Astrocyte of the cerebellum (primary cell): ENCODE data around the gene MAML3.

Experiments
- DNase-seq: peaks from one replicate; pipeline ENCODE4 v3.0.0-alpha.2; 2011; ENCODE audit warnings: low read depth
- H3K4me3 ChIP-seq: 2 replicates; pipeline ENCODE4 v1.5.1; 2011; ENCODE audit warnings: mild to moderate bottlenecking, low read depth, low read length, moderate library complexity
- in situ Hi-C: cut with HindIII; loops from 2 replicates; pipeline ENCODE4 v1.10.0; 2017; ENCODE audit warnings: low sequenced_read_pairs
- TF ChIP-seq, protein P1 (sequence below): IDR thresholded peaks from 2 replicates; pipeline ENCODE4 v1.5.1; 2012; ENCODE audit warnings: low read length, low read depth, moderate library complexity, mild to moderate bottlenecking; ENCODE audit errors: missing control alignments

Gene MAML3

DNA sequence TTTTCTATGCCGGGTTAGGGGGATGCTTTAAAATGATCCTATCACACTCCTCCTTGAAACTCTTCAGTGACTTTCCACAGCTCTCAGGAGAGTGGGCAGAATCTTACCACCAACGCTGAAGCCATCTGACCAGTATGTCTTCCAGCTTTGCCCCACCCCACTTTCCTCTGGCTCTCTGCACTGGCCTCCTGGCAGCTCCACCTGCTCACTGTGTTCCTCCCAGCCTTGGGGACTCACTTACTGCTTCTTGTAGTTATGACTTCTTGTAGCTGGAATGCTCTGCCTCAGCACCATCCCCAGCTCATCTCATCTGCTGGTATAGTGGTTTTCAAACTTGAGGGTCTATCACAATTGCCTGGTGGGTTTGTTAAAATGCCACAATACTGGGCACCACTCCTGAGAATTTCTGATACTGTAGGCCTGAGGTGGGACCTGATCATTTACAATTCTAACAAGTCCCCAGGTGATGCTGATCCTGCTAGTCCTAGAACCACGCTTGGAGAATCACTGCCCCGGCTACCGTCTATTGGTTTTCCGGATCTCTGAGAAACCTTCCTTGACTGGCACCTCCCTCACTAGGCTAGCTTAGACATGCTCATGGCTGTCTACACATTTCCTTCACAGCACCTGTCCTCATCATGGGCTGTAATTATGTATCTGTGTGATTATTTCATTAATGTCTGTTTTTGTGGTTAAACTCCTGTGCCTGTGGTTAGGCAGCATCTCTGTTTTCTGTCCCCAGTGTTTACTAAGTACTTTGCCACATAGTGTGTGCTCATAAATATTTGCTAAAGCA lies 336.1 kb downstream of the MAML3 start:
- no peak for DNase-seq
- in situ Hi-C loops = no loop called here
- TF ChIP-seq, protein P1, sequence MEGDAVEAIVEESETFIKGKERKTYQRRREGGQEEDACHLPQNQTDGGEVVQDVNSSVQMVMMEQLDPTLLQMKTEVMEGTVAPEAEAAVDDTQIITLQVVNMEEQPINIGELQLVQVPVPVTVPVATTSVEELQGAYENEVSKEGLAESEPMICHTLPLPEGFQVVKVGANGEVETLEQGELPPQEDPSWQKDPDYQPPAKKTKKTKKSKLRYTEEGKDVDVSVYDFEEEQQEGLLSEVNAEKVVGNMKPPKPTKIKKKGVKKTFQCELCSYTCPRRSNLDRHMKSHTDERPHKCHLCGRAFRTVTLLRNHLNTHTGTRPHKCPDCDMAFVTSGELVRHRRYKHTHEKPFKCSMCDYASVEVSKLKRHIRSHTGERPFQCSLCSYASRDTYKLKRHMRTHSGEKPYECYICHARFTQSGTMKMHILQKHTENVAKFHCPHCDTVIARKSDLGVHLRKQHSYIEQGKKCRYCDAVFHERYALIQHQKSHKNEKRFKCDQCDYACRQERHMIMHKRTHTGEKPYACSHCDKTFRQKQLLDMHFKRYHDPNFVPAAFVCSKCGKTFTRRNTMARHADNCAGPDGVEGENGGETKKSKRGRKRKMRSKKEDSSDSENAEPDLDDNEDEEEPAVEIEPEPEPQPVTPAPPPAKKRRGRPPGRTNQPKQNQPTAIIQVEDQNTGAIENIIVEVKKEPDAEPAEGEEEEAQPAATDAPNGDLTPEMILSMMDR = no peak
- no peak overlapping the region for H3K4me3 ChIP-seq

DNA sequence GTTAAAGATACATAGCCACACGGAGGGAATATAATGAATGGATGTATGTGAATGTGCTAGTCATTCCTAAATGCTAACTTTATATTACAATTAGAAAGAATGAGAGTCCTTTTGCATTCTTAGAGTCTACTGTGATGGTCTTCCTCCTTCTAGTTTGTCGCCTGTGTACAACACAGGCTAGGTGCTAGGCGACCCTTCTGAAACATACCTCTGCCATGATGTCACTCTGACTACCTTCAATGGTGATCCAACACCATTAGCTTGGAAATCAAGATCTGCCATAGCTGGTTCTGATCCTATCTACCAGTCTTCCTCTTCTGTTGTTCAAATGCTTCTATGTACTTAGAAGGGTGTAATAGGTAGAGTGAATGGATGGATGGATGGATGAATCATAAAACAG lies 337.1 kb downstream of the MAML3 start:
- no peak overlapping the region for H3K4me3 ChIP-seq
- in situ Hi-C loops = no loop called here
- TF ChIP-seq, protein P1 = no peak
- DNase-seq = no peak

DNA sequence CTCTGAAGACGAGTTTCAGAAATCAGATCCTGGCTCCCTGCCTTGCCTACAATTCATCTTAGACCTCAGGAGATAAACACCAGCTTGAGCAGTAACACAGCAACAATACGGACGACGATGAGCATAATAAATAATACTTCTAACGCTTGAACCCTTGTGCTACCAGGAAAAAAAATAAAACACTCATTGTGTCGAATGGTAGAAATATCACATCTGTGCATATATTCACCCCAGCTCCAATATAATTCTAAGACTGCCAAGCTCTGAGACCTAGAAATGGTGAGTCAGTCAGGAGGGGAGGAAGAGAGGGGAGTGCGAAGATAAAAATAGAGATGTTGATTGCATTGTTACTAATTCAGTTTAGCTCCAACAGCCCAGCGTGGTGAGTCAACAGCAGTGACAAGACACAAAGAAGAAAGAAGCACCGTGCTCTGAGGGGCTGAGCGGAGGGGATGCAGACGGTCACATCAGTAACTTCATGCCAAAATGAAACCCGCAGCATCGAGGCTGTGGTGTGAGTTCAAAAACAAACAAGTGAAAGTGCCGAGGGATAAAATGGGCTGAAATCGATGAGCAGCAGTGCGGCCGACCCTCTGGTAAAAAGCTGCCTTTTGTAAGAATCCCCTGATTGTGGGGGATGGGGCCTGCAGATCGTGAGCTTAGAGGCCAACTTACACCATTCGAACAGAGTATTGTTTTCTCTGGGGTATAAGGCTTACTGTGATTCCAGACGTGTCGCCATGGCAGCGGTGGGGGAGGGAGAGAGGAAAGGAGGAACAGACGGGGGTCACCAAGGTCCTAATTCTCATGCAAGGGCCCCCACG lies 338.0 kb downstream of the MAML3 start:
- in situ Hi-C loops = no loop called here
- peak overlapping the region; percentile 32 for H3K4me3 ChIP-seq
- peak; percentile 57 for DNase-seq
- TF ChIP-seq, protein P1 = no peak

DNA sequence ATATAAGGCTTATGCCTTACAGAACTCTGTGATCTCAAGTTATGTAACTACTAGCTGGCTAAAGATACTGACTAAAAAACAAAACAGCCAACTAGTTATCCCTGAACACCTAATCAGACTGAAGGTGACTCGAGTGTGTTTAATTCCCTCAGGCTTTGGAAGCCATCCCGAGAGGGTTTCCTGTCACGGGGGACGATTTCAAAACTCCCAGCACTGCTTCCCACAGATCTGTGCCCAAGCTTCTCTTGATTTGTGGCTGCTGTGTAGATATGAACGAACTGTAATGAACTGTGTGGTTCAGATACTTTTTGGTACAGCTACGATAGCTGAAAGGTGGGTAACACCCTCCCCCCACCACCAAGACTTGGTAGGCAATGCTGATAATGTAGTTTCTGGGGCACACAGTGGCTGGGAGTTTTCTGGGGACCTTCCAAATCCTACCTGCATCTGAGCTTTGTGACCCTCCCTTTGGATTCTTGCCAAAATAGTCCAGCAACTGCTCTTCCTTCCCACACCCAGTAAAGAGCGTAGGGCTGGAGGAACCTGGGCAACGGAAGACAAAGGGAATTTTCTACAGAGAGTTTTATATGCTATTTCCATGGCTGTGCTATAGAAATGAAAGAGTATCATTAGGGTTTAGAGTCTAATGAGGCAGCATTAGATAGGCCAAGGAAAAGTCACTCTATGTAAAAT lies 339.5 kb downstream of the MAML3 start:
- in situ Hi-C loops = no loop called here
- DNase-seq = no peak
- TF ChIP-seq, protein P1 = no peak
- H3K4me3 ChIP-seq = no peak overlapping the region

DNA sequence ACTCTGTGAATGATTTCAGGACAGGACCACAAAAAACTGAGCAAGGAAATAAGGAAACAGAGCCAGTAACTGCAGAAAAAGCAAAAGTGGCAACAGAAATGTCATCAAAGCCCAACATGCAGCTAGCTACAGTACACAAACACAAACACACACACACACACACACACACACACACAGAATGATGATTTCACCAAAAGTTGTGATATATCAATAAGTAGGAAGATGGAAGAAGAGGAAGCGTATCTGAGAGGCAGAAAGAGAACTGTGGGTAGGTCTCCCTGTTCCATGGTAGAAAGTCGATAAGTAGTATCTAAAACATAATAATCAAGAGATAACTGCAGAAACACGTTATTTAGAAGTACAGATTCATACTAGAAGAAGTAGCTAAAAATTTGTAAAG lies 340.1 kb downstream of the MAML3 start:
- DNase-seq = no peak
- in situ Hi-C loops = no loop called here

DNA sequence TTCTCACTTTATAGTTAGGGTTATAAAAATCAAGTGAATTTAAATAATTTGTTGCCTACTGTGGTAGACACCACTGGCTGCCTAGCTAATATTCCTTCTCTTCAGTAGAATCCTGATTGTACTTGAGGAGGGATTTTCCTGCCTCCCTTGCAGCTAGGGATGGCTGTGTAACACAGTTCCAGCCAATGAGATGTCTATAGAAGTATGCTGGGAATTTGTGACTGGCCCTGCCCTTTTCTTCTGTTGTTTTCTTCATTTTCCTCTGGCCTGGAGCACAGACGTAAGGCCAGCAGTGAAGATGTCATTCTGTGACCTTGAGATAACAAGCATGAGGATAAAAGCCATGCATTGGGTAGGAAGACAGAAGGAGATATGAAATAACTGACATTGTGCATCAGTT lies 343.3 kb downstream of the MAML3 start:
- in situ Hi-C loops = no loop called here
- H3K4me3 ChIP-seq = no peak overlapping the region
- TF ChIP-seq, protein P1 = no peak

More for the DNA sequence above, 340.1 kb downstream of the MAML3 start:
- TF ChIP-seq, protein P1 = no peak
- no peak overlapping the region for H3K4me3 ChIP-seq

More for the DNA sequence above, 343.3 kb downstream of the MAML3 start:
- DNase-seq = no peak
